Right lobe of liver (tissue), 4 donors: ENCODE results near the gene MYD88.

Source experiments
- CTCF ChIP-seq, 4 donors: fragments of 200-600 bp in 3 of 4; fragments of 450-650 bp in 1 of 4; IDR thresholded peaks; one replicate each; pipeline versions ENCODE4 v1.5.1 to v1.8.0; 2016 to 2022; ENCODE audit warnings: antibody characterized with exemption in 4 of 4, mild to moderate bottlenecking in 2 of 4
- POLR2A ChIP-seq: fragments of 450-650 bp; IDR thresholded peaks from one replicate; pipeline ENCODE4 v1.6.1; 2017; ENCODE audit warnings: antibody characterized with exemption, mild to moderate bottlenecking
- donor health status: DM: no; HTN: no; CAD: no.
- donor health status: DM: no; HTN: no; CAD: no.
- donor health status: DM: no; HTN: yes; CAD: no.

DNA sequence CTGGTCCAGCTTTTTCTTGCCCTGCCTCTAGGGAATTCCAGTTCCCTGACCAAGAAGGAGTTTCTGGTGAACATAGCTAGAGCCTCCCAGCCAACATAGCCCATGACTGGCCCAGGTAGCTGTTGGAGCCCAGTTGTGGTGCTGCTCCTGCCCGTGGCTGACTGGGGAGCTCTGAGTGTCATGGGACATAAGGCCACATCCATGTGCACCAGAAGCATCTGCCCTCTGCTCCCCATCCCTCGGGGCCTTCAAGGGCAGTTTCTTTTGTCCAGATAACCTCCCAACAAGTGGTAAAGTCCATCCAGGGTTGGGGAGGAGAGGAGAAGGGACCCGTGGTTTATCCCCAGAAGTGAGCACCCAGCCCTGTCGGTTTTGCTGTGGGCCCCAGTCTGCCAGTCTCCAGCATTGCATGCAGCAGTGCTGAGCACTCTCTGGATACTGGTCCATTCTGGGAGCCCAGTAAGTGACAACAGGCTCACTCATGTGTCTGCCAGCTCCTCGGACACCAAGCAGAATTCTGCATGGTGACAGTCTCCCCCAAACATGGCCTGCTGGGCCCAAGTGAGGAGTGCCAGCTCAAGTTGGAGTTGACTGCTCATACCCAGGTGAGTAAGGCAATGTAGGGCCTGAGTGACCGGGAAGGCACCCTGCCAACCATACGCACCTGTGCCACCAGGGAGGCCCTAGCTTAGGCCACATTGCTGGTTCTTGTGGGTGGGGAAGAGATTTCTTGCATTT lies 30.4 kb upstream of the MYD88 start:
- TF ChIP-seq CTCF (IDR thresholded peaks at IDR 0.05) (no peak), POLR2A (no peak)
